SK-N-SH (cell line): ENCODE measurements around the gene RAB3GAP2. TPM values are rescaled to one million over a fixed set of nuclear protein-coding genes. Genes with fewer than 3 reads are reported as not detected.

Experiments
- CTCF ChIA-PET: fragments of 300-600, 350-600 bp; formaldehyde crosslinking; extraction: SDS; loops from one replicate; lab custom pipeline; 2021; lab: Yijun Ruan, JAX
- POLR2A ChIA-PET: fragments of 350-600 bp; sonication (Branson Sonifier 250); formaldehyde crosslinking; extraction: SDS; loops from one replicate; lab custom pipeline; 2020; ENCODE audit warnings: antibody characterized with exemption, inconsistent platforms; lab: Yijun Ruan, JAX
- DNase-seq: peaks from one replicate; pipeline ENCODE4 v3.0.0; 2012
- H2AFZ ChIP-seq: fragments of 200-600 bp; sonication (generic); 2 replicates; pipeline ENCODE4 v1.8.1; 2016; ENCODE audit warnings: antibody characterized with exemption, mild to moderate bottlenecking, low read depth
- H3F3A ChIP-seq: fragments of 200-600 bp; sonication (generic); replicated peaks from 2 replicates; pipeline ENCODE3; 2016; ENCODE audit warnings: antibody characterized with exemption, mild to moderate bottlenecking; ENCODE audit not compliant: insufficient read depth
- H3K27ac ChIP-seq, 2 experiments: fragments of 200-500 bp in 1 of 2; fragments of 200-600 bp in 1 of 2; sonication (Bioruptor generic) in 1 of 2; sonication (generic), shearing (Covaris generic) in 1 of 2; 2 replicates each; pipeline versions ENCODE4 v1.5.1 to v1.6.1; 2014 to 2016; ENCODE audit warnings: low read depth in 2 of 2, inconsistent platforms in 1 of 2, low read length in 1 of 2, mild to moderate bottlenecking in 1 of 2, mixed read lengths in 1 of 2
- H3K27me3 ChIP-seq: fragments of 200-600 bp; sonication (generic), shearing (Covaris generic); 2 replicates; pipeline ENCODE4 v1.6.1; 2016; ENCODE audit warnings: mixed run types; ENCODE audit not compliant: insufficient read depth
- H3K36me3 ChIP-seq, 2 experiments: fragments of 200-500 bp in 1 of 2; fragments of 200-600 bp in 1 of 2; sonication (Bioruptor generic) in 1 of 2; sonication (generic) in 1 of 2; replicated peaks in 1 of 2; 2 replicates each; pipeline versions ENCODE3 to v1.5.1; 2014 to 2016; ENCODE audit warnings: low read length in 1 of 2, mild to moderate bottlenecking in 1 of 2; ENCODE audit not compliant: insufficient read depth in 2 of 2, control insufficient read depth in 1 of 2
- H3K4me1 ChIP-seq, 2 experiments: fragments of 200-500 bp in 1 of 2; fragments of 200-600 bp in 1 of 2; sonication (Bioruptor generic) in 1 of 2; sonication (generic), shearing (Covaris generic) in 1 of 2; 2 replicates each; pipeline versions ENCODE4 v1.5.1 to v1.6.1; 2014 to 2016; ENCODE audit warnings: low read depth in 1 of 2, low read length in 1 of 2, mixed run types in 1 of 2; ENCODE audit not compliant: insufficient read depth in 2 of 2, control insufficient read depth in 1 of 2
- H3K4me2 ChIP-seq: fragments of 200-600 bp; sonication (generic), shearing (Covaris generic); 2 replicates; pipeline ENCODE4 v1.6.1; 2017; ENCODE audit warnings: mixed run types
- H3K4me3 ChIP-seq, 2 experiments: fragments of 200-500 bp in 1 of 2; fragments of 200-600 bp in 1 of 2; sonication (Bioruptor generic) in 1 of 2; sonication (generic), shearing (Covaris generic) in 1 of 2; 2 replicates each; pipeline versions ENCODE4 v1.5.1 to v1.8.1; 2014 to 2016; ENCODE audit warnings: low read depth in 2 of 2, inconsistent platforms in 1 of 2, low read length in 1 of 2, mild to moderate bottlenecking in 1 of 2, mixed read lengths in 1 of 2, moderate library complexity in 1 of 2
- H3K79me2 ChIP-seq: fragments of 200-600 bp; sonication (generic); 2 replicates; pipeline ENCODE4 v1.8.1; 2017; ENCODE audit warnings: mild to moderate bottlenecking; ENCODE audit not compliant: insufficient read depth
- H3K9ac ChIP-seq: fragments of 200-600 bp; sonication (generic); 2 replicates; pipeline ENCODE4 v1.6.1; 2017; ENCODE audit warnings: mixed run types
- H3K9me2 ChIP-seq: fragments of 200-600 bp; sonication (generic); 2 replicates; pipeline ENCODE4 v1.6.1; 2017; ENCODE audit warnings: mixed run types
- H3K9me3 ChIP-seq: fragments of 200-600 bp; sonication (generic); 2 replicates; pipeline ENCODE4 v1.6.1; 2017; ENCODE audit warnings: mixed run types, mild to moderate bottlenecking, moderate library complexity
- H4K20me1 ChIP-seq: fragments of 200-600 bp; sonication (generic); 2 replicates; pipeline ENCODE4 v1.6.1; 2017; ENCODE audit warnings: mild to moderate bottlenecking, mixed run types; ENCODE audit not compliant: insufficient read depth
- CHD2 ChIP-seq: fragments of 150-350 bp; IDR thresholded peaks from 2 replicates; pipeline ENCODE4 v1.6.1; 2018; ENCODE audit warnings: low read length; ENCODE audit not compliant: partially characterized antibody
- ELF1 ChIP-seq: IDR thresholded peaks from 2 replicates; pipeline ENCODE4 v1.4.0; 2012
- FOSL2 ChIP-seq: IDR thresholded peaks from 2 replicates; pipeline ENCODE4 v1.4.0; 2012; ENCODE audit warnings: low read depth, mild to moderate bottlenecking, moderate library complexity, borderline replicate concordance
- FOXJ3 ChIP-seq: sonication (generic); formaldehyde crosslinking; IDR thresholded peaks from 2 replicates; pipeline ENCODE4 v1.5.1; 2020; ENCODE audit warnings: mild to moderate bottlenecking, missing genetic modification reagents
- FOXM1 ChIP-seq: IDR thresholded peaks from 2 replicates; pipeline ENCODE4 v1.4.0; 2012; ENCODE audit warnings: low read depth, mild to moderate bottlenecking
- JUND ChIP-seq: IDR thresholded peaks from 2 replicates; pipeline ENCODE4 v1.4.0; 2012
- MAX ChIP-seq: IDR thresholded peaks from 2 replicates; pipeline ENCODE4 v1.4.0; 2012; ENCODE audit warnings: low read depth
- MEF2A ChIP-seq: IDR thresholded peaks from 2 replicates; pipeline ENCODE4 v1.4.0; 2012; ENCODE audit warnings: low read depth, borderline replicate concordance
- MXI1 ChIP-seq: IDR thresholded peaks from 2 replicates; pipeline ENCODE4 v1.6.1; 2012; ENCODE audit warnings: mild to moderate bottlenecking, low read depth, low read length, improper control_type of control experiment
- NFIC ChIP-seq: IDR thresholded peaks from 2 replicates; pipeline ENCODE4 v1.4.0; 2012; ENCODE audit warnings: borderline replicate concordance
- NRF1 ChIP-seq: IDR thresholded peaks from 2 replicates; pipeline ENCODE4 v1.6.1; 2012; ENCODE audit warnings: low read depth, mild to moderate bottlenecking, low read length
- PBX3 ChIP-seq: IDR thresholded peaks from 2 replicates; pipeline ENCODE4; 2012
- POLR2AphosphoS5 ChIP-seq: IDR thresholded peaks from 2 replicates; pipeline ENCODE4 v1.6.1; 2012; ENCODE audit warnings: low read depth, low read length
- RCOR1 ChIP-seq: fragments of 150-350 bp; IDR thresholded peaks from 2 replicates; pipeline ENCODE4 v1.6.1; 2017; ENCODE audit warnings: antibody characterized with exemption, low read length
- RFX5 ChIP-seq: IDR thresholded peaks from 2 replicates; pipeline ENCODE4 v1.6.1; 2012; ENCODE audit warnings: mild to moderate bottlenecking, improper control_type of control experiment, low read length
- TCF12 ChIP-seq: IDR thresholded peaks from 2 replicates; pipeline ENCODE4 v1.4.0; 2012
- TEAD4 ChIP-seq: IDR thresholded peaks from 2 replicates; pipeline ENCODE4 v1.4.0; 2012; ENCODE audit warnings: mild to moderate bottlenecking, borderline replicate concordance; ENCODE audit not compliant: insufficient read depth
- USF2 ChIP-seq: fragments of 150-350 bp; IDR thresholded peaks from 2 replicates; pipeline ENCODE4 v1.6.1; 2017; ENCODE audit warnings: antibody characterized with exemption, low read length, low read depth, borderline replicate concordance
- YY1 ChIP-seq: IDR thresholded peaks from 2 replicates; pipeline ENCODE4 v1.4.0; 2012; ENCODE audit warnings: low read depth, mild to moderate bottlenecking
- WGBS: methylation state at CpG from one replicate; pipeline ENCODE4 v1.1.6; 2017; ENCODE audit warnings: low lambda C conversion rate; 5-methylcytosine and 5-hydroxymethylcytosine counted together
- polyA plus RNA-seq, 3 experiments: library from polyadenylated mRNA; depleted of rRNA; stranded (reverse); fragments of >200 nt; gene quantifications; 2 replicates each; pipeline ENCODE4 v1.2.3, GENCODE V29; 2012

Gene RAB3GAP2
- polyA plus RNA-seq, 1 of the 3 experiments (the other 2 are of a cell fraction): 9.3 TPM

GRCh38 chr1:220156620-220157146 is 115.6 kb downstream of the RAB3GAP2 start (continued):
- no peak for TF ChIP-seq CHD2

GRCh38 chr1:220153147-220153546 is 119.1 kb downstream of the RAB3GAP2 start:
- CTCF ChIA-PET: no interaction called here
- Histone ChIP-seq H3F3A (peaks cover 11% of the 10 kb centered on the region), H3K9ac (no peak overlapping the region), H3K9me2 (no peaks in the 10 kb centered on the region), H3K79me2 (no peaks in the 10 kb centered on the region), H3K4me2 (no peak overlapping the region), H2AFZ (no peak overlapping the region), H4K20me1 (no peaks in the 10 kb centered on the region), H3K27me3 (no peaks in the 10 kb centered on the region), H3K4me1 (no peaks in the 10 kb centered on the region), H3K4me3 (no peak overlapping the region), H3K36me3 (peaks cover 71 to 86% of the 10 kb centered on the region in 2 experiments), H3K9me3 (no peaks in the 10 kb centered on the region), H3K27ac (no peak overlapping the region)
- POLR2A ChIA-PET: no interaction called here
- TF ChIP-seq FOXJ3 (CRISPR knock-in tag): no peak
- TF ChIP-seq MXI1: no peak
- TF ChIP-seq MEF2A: no peak
- TF ChIP-seq TEAD4: no peak
- no peak for TF ChIP-seq USF2
- no peak for TF ChIP-seq RCOR1
- no peak for TF ChIP-seq ELF1
- TF ChIP-seq FOXM1: no peak
- TF ChIP-seq YY1: no peak
- no peak for TF ChIP-seq NFIC
- TF ChIP-seq MAX: no peak
- no peak for TF ChIP-seq NRF1
- TF ChIP-seq RFX5: no peak
- TF ChIP-seq FOSL2: no peak
- TF ChIP-seq JUND: no peak
- no peak for DNase-seq

GRCh38 chr1:220151454-220151853 is 120.8 kb downstream of the RAB3GAP2 start:
- Histone ChIP-seq H3K9me2 (no peaks in the 10 kb centered on the region), H2AFZ (no peak overlapping the region), H3K9ac (no peak overlapping the region), H4K20me1 (no peaks in the 10 kb centered on the region), H3K27me3 (no peaks in the 10 kb centered on the region), H3K36me3 (peaks cover 69 to 83% of the 10 kb centered on the region in 2 experiments), H3K79me2 (no peaks in the 10 kb centered on the region), H3K4me3 (no peak overlapping the region), H3F3A (peaks cover 25% of the 10 kb centered on the region), H3K4me1 (no peaks in the 10 kb centered on the region), H3K4me2 (no peak overlapping the region), H3K27ac (no peak overlapping the region), H3K9me3 (no peaks in the 10 kb centered on the region)
- POLR2A ChIA-PET: no interaction called here
- no peak for DNase-seq
- WGBS: 100% methylated on average over 3 of the region's 3 CpGs
- CTCF ChIA-PET: no interaction called here
- TF ChIP-seq TCF12: no peak
- TF ChIP-seq NRF1: no peak
- no peak for TF ChIP-seq PBX3
- TF ChIP-seq FOXJ3 (CRISPR knock-in tag): no peak
- no peak for TF ChIP-seq POLR2AphosphoS5
- no peak for TF ChIP-seq TEAD4
